Measurements from ENCODE around the gene IL31. TPM values are rescaled to one million over a fixed set of nuclear protein-coding genes. Genes with fewer than 3 reads are reported as not detected.

Gene IL31
- polyA plus RNA-seq, 3 donors from 2014 or later = not detected

DNA sequence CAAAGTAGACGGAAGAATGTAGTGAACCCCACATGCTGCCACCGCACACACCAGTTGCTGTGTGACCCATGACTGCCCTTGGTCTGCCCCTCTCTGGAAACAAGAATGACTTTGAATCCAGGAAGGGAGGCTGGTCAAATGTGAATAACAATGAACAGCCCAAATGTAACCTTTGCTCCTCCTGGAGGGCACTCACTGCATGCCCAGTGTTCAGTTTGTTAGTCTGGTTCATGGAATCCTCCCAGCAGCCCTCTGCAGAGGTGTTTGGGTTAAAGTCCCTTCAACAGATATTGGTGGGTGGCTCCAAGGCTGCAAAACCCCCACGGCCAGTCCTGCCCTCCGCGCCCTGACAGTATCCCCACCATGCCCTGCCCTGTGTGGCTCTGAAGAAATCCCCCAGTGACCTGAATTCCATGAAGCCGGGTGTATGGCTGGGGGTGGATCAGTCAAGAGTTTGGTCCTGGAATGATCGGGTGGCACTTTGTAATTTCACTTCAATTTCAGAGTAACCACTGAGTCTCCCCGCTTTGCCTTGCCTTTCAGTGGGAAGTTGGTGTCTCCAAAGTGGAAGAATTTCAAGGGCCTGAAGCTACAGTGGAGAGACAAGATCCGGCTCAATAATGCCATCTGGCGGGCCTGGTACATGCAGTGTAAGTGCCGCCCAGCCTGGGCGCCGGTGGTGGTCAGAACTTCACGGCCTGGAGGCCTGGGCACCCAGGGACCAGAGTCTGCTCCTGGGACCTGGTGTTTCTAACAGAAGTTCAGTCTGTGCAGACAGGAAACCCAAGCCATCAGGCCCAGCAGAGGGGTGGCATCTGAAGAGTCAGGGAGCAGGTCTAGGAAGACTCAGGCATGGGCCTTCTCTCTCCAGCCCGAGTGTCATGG lies 47.1 kb downstream of the IL31 start:
- DNase-seq = no peak
- H3K9me3 Mint-ChIP-seq = no peaks in the 10 kb centered on the region
- H3K36me3 Mint-ChIP-seq = peaks cover 0 to 18% (median 3%) of the 10 kb centered on the region in 3 donors
- peaks cover 0 to 7% (median 0%) of the 10 kb centered on the region in 3 donors for H3K27me3 Mint-ChIP-seq (ENCODE audit: low read depth in 3 of 3)
- H3K4me3 Mint-ChIP-seq = no peak overlapping the region
- H3K4me1 Mint-ChIP-seq = peaks cover 21 to 29% of the 10 kb centered on the region in 2 donors
- peak overlapping the region in 1 of 6 donors; percentile 11 for H3K27ac Mint-ChIP-seq

DNA sequence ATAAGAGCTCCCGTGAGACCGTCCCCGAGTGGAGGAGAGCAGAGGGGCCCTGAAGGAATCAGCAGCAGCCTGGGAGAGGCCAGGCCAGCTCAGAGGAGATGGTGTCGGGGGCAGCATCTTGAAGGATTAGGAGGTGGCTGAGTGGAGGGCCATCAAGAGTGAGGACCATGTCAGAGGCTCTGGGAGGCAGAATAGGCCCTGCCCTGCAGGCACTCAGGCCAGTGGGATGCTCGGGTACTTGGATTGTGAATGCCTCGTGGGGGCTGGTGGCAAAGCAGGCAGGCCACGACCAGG lies 47.7 kb downstream of the IL31 start:
- Mint-ChIP-seq H3K27me3 (ENCODE audit: low read depth in 3 of 3) (peaks cover 0 to 4% (median 0%) of the 10 kb centered on the region in 3 donors), H3K4me3 (no peak overlapping the region), H3K4me1 (peaks cover 26 to 33% of the 10 kb centered on the region in 2 donors), H3K36me3 (peaks cover 0 to 18% (median 3%) of the 10 kb centered on the region in 3 donors), H3K9me3 (no peaks in the 10 kb centered on the region), H3K27ac (peak overlapping the region in 1 of 6 donors; percentile 29)
- no peak for DNase-seq

DNA sequence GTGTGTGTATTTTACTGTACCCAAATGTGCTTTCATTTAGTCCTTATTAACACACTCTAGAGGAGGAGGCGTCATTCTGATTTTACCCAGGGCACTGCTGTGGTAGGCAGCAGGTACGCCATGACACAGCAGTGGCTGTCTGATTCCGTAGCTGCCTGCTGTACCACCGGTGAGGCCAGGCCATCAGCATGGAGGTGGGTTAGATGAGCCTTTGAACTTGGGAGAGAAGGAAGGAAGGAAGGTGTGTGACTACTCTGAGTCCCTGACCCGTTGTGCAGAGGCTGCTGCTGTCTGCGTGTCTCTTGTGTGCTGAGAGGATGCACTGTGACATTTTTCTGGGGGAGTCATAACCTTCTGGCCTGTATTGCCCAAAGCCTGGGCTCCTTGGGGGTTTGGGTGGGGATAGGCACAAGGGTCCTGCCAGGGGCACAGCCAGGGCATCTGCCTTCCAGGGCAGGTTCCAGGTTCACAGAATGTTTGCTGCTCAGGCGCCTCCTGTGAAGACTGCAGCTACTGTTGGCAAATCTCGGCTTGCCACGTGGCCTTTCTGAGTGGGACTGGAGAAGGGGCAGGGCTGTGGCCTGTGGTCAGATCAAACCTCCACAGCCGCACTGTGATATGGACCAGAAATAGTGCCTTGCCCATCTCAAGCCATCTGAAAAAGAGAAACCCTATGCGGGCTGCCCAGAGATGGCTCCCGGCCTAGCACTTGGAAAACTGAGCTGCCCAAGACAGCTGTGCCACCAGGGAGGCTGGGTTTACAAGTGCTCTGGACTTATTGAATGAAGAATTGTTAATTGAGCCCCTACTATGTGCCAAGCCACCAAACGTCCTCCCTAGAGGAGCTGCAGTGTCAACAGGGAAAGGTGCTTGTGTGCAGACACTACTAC lies 48.3 kb downstream of the IL31 start:
- peak; percentile 10 to 29 (median 21) for DNase-seq
- Mint-ChIP-seq H3K27me3 (ENCODE audit: low read depth in 3 of 3) (peaks cover 0 to 4% (median 0%) of the 10 kb centered on the region in 3 donors), H3K9me3 (no peaks in the 10 kb centered on the region), H3K4me3 (no peak overlapping the region), H3K36me3 (peaks cover 0 to 14% (median 3%) of the 10 kb centered on the region in 3 donors), H3K27ac (peak overlapping the region in 3 of 6 donors; percentile 29 to 77 (median 69)), H3K4me1 (peaks cover 26 to 33% of the 10 kb centered on the region in 2 donors)

DNA sequence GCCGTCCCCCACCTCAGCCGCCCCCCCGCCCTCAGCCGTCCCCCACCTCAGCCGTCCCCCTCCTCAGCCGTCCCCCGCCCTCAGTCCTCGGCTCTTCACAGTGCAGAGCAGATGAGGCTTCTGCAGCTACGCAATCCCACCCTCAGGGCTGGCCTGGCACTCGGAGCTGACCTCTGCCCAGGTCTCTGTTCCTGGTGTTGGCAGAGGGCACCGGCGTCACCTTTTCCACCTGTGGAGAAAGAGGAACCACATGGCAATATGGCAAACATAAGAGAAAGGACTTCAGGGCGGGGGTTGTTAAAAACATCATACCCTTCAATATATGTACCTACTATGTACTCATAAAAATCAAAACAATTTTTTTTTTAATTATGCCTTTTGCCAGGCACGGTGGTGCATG lies 49.7 kb downstream of the IL31 start:
- Mint-ChIP-seq H3K4me3 (no peak overlapping the region), H3K36me3 (peaks cover 0 to 6% (median 3%) of the 10 kb centered on the region in 3 donors), H3K9me3 (no peaks in the 10 kb centered on the region), H3K4me1 (peaks cover 26 to 33% of the 10 kb centered on the region in 2 donors), H3K27me3 (ENCODE audit: low read depth in 3 of 3) (peaks cover 0 to 6% (median 3%) of the 10 kb centered on the region in 3 donors), H3K27ac (no peak overlapping the region)
- no peak for DNase-seq

DNA sequence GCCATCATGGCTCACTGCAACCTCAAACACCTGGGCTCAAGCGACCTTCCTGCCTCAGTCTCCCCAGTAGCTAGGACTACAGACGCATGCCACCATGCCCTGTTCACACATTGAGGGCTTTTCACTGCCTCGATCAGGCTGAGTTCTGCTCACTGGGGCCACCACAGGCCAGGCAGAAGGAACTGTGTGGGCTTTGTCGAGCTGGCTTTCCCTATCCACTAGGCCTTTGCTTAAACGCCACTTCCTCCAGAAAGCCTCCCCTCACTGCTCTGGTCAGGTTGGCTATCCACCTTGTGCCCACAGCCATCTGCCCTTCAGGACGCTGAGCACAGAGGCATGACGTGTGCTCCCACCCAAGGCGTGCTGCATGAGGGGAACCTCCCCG lies 50.3 kb downstream of the IL31 start:
- DNase-seq = no peak
- no peaks in the 10 kb centered on the region for H3K9me3 Mint-ChIP-seq
- H3K27me3 Mint-ChIP-seq (ENCODE audit: low read depth in 3 of 3) = peaks cover 0 to 6% (median 3%) of the 10 kb centered on the region in 3 donors
- no peak overlapping the region for H3K4me3 Mint-ChIP-seq
- peak overlapping the region in 1 of 6 donors; percentile 17 for H3K27ac Mint-ChIP-seq
- peaks cover 0 to 6% (median 3%) of the 10 kb centered on the region in 3 donors for H3K36me3 Mint-ChIP-seq
- peaks cover 26 to 33% of the 10 kb centered on the region in 2 donors for H3K4me1 Mint-ChIP-seq

DNA sequence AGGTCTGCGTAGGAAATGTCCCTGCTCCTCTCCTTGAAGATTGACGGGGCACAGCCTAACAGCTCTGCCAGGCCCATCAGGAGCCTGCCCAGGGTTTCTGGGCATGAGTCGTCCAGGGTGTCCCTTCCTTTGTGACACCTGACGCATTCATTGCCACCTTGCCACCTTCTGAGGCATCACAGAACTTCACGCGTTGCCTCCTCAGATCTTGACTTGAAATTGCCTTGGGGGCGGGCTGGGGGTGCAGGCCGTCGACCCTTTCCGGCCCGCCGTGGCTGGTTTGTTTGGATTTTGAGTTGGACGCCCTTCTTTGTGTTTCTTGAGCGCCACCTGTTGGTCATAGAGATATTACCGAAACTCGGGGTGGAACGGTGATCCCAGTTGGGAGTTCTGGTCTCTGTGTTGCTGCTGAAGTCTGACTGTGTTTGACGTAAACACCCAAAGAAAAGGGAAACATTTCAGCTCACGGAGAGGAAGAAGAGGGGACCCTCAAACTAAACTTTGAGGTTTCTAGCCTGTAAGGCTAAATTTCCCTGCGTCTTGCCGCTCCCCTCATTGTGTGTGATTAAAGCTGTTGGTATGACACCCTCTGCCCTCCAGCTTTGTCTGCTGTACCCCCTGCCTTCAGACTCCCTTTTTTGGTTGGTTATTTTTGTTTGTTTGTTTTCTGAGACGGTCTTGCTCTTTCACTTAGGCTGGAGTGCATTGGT lies 50.8 kb downstream of the IL31 start:
- peak overlapping the region in 4 of 5 donors; percentile 27 to 51 (median 37) for H3K4me3 Mint-ChIP-seq
- peak; percentile 65 to 70 (median 65) for DNase-seq
- H3K4me1 Mint-ChIP-seq = peaks cover 26 to 33% of the 10 kb centered on the region in 2 donors
- H3K27ac Mint-ChIP-seq = peak overlapping the region in 5 of 6 donors; percentile 7 to 81 (median 31)
- H3K36me3 Mint-ChIP-seq = peaks cover 0 to 2% (median 2%) of the 10 kb centered on the region in 3 donors
- H3K27me3 Mint-ChIP-seq (ENCODE audit: low read depth in 3 of 3) = peaks cover 0 to 6% (median 3%) of the 10 kb centered on the region in 3 donors
- H3K9me3 Mint-ChIP-seq = no peaks in the 10 kb centered on the region

Other genes with a start within 250 kb of the IL31 start
- 1 to 10 TPM in 1 of 3 donors, under 1 TPM in 2; 0.27 to 1.5 (median 0.48) TPM for gene BCL7A, start 152.3 kb downstream of the IL31 start, polyA plus RNA-seq
- gene MLXIP, start 95.5 kb downstream of the IL31 start, polyA plus RNA-seq = 10 to 100 TPM in 1 of 3 donors, 1 to 10 TPM in 2; 3.5 to 10.6 (median 4.7) TPM
- 1 to 10 TPM in 2 of 3 donors, under 1 TPM in 1; 0.52 to 6.2 (median 3.2) TPM for gene LRRC43, start 8.9 kb upstream of the IL31 start, polyA plus RNA-seq
- under 1 TPM in 1 of 3 donors, not detected in 2; 0.82 TPM for gene B3GNT4, start 29.5 kb upstream of the IL31 start, polyA plus RNA-seq
- gene DIABLO, start 51.8 kb upstream of the IL31 start, polyA plus RNA-seq = 10 to 100 TPM; 68.0 to 99.2 (median 76.4) TPM
- 10 to 100 TPM; 17.6 to 37.0 (median 32.7) TPM for gene VPS33A, start 92.3 kb upstream of the IL31 start, polyA plus RNA-seq
- gene CLIP1, start 248.4 kb upstream of the IL31 start, polyA plus RNA-seq = 10 to 100 TPM in 1 of 3 donors, 1 to 10 TPM in 2; 1.4 to 30.6 (median 9.5) TPM

Measured in immature natural killer cell (primary cell).